ENCODE data around the gene TSPAN9.

The TSPAN9 gene

DNA sequence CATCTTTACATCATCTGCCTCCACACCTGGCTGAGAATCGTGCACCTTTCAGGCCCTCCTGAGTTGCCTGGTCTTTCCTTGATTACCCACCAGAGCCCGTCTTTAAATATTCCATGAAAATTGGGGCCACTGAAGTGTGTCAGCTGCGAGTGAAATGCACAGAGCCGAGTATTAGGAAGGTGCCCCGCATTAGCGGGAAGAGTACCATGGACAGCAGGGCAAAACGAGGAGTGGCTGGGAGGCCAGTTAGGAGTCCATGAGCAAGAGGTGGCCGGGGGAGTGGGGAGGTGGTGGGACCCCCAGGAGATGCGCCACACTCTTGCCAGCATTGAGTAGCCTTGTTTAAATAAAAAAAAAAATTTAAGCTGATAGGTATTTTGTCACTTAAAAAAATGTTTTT is 99.6 kb downstream of the TSPAN9 start:
- Histone ChIP-seq H3K27ac (ENCODE audit: low read depth, low read length) (no peak overlapping the region), H3K9ac (ENCODE audit: low read length) (no peak overlapping the region), H3K4me1 (ENCODE audit: control insufficient read depth, insufficient read depth, low read length) (no peaks in the 10 kb centered on the region), H3K36me3 (ENCODE audit: control insufficient read depth, insufficient read depth, low read length) (no peaks in the 10 kb centered on the region), H3K4me3 (ENCODE audit: low read length) (no peak overlapping the region), H3K27me3 (ENCODE audit: control insufficient read depth, insufficient read depth, low read length) (no peaks in the 10 kb centered on the region)

GRCh38 chr12:3177778-3178425 is 100.7 kb downstream of the TSPAN9 start:
- Histone ChIP-seq H3K4me1 (ENCODE audit: control insufficient read depth, insufficient read depth, low read length) (no peaks in the 10 kb centered on the region), H3K27ac (ENCODE audit: low read depth, low read length) (no peak overlapping the region), H3K36me3 (ENCODE audit: control insufficient read depth, insufficient read depth, low read length) (no peaks in the 10 kb centered on the region), H3K9ac (ENCODE audit: low read length) (no peak overlapping the region), H3K27me3 (ENCODE audit: control insufficient read depth, insufficient read depth, low read length) (no peaks in the 10 kb centered on the region), H3K4me3 (ENCODE audit: low read length) (no peak overlapping the region)

GRCh38 chr12:3178671-3179313 is 101.6 kb downstream of the TSPAN9 start:
- Histone ChIP-seq H3K27me3 (ENCODE audit: control insufficient read depth, insufficient read depth, low read length) (no peaks in the 10 kb centered on the region), H3K4me1 (ENCODE audit: control insufficient read depth, insufficient read depth, low read length) (no peaks in the 10 kb centered on the region), H3K27ac (ENCODE audit: low read depth, low read length) (no peak overlapping the region), H3K9ac (ENCODE audit: low read length) (no peak overlapping the region), H3K36me3 (ENCODE audit: control insufficient read depth, insufficient read depth, low read length) (no peaks in the 10 kb centered on the region), H3K4me3 (ENCODE audit: low read length) (no peak overlapping the region)

- H3K4me3 ChIP-seq (ENCODE audit: low read length) = no peak overlapping the region
- no peaks in the 10 kb centered on the region for H3K36me3 ChIP-seq (ENCODE audit: control insufficient read depth, insufficient read depth, low read length)
- no peak overlapping the region for H3K9ac ChIP-seq (ENCODE audit: low read length)
- H3K27me3 ChIP-seq (ENCODE audit: control insufficient read depth, insufficient read depth, low read length) = no peaks in the 10 kb centered on the region
- no peak overlapping the region for H3K27ac ChIP-seq (ENCODE audit: low read depth, low read length)
- H3K4me1 ChIP-seq (ENCODE audit: control insufficient read depth, insufficient read depth, low read length) = no peaks in the 10 kb centered on the region
These were observed 102.6 kb downstream of the TSPAN9 start for GRCh38 chr12:3179731-3180130.

GRCh38 chr12:3182426-3182825 is 105.2 kb downstream of the TSPAN9 start:
- H3K9ac ChIP-seq (ENCODE audit: low read length) = no peak overlapping the region
- no peaks in the 10 kb centered on the region for H3K4me1 ChIP-seq (ENCODE audit: control insufficient read depth, insufficient read depth, low read length)
- no peaks in the 10 kb centered on the region for H3K27me3 ChIP-seq (ENCODE audit: control insufficient read depth, insufficient read depth, low read length)
- no peak overlapping the region for H3K4me3 ChIP-seq (ENCODE audit: low read length)
- H3K27ac ChIP-seq (ENCODE audit: low read depth, low read length) = no peak overlapping the region
- H3K36me3 ChIP-seq (ENCODE audit: control insufficient read depth, insufficient read depth, low read length) = no peaks in the 10 kb centered on the region

GRCh38 chr12:3184485-3184884 is 107.3 kb downstream of the TSPAN9 start:
- H3K4me3 ChIP-seq (ENCODE audit: low read length) = no peak overlapping the region
- H3K27me3 ChIP-seq (ENCODE audit: control insufficient read depth, insufficient read depth, low read length) = no peaks in the 10 kb centered on the region
- H3K27ac ChIP-seq (ENCODE audit: low read depth, low read length) = no peak overlapping the region
- no peaks in the 10 kb centered on the region for H3K36me3 ChIP-seq (ENCODE audit: control insufficient read depth, insufficient read depth, low read length)
- no peak overlapping the region for H3K9ac ChIP-seq (ENCODE audit: low read length)
- no peaks in the 10 kb centered on the region for H3K4me1 ChIP-seq (ENCODE audit: control insufficient read depth, insufficient read depth, low read length)

DNA sequence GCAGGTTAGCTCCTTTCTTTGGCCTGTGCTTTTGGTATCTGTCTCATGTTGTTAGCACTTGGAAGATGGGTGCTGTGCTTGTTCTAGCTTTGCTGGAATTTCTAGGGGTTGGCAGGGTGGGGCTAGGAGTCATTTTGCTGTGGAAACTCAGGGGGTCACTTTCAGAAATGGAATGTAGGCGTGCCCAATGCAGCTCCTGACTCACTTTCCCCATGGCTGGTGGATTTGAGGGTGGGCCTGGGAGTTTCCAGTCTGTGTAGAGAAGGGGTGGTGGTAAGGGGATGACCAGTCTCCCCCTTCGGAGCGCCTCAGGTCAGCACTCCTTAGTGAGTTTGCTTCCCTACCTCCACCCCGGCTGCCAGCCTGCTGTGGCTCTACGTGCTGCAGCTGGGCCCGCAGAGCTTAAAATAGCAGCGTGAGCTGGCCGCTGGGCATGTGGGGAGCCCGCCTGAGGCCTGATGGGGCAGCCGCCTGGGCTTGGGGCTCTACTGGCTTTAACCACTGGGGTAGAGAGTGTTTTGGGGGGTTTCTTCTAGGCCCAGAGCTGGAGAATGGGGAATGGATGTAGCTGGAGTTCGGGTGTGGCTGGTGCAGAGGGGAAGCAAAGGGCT is 108.2 kb downstream of the TSPAN9 start:
- Histone ChIP-seq H3K4me3 (ENCODE audit: low read length) (no peak overlapping the region), H3K27ac (ENCODE audit: low read depth, low read length) (no peak overlapping the region), H3K36me3 (ENCODE audit: control insufficient read depth, insufficient read depth, low read length) (no peaks in the 10 kb centered on the region), H3K9ac (ENCODE audit: low read length) (no peak overlapping the region), H3K4me1 (ENCODE audit: control insufficient read depth, insufficient read depth, low read length) (no peaks in the 10 kb centered on the region), H3K27me3 (ENCODE audit: control insufficient read depth, insufficient read depth, low read length) (no peaks in the 10 kb centered on the region)

DNA sequence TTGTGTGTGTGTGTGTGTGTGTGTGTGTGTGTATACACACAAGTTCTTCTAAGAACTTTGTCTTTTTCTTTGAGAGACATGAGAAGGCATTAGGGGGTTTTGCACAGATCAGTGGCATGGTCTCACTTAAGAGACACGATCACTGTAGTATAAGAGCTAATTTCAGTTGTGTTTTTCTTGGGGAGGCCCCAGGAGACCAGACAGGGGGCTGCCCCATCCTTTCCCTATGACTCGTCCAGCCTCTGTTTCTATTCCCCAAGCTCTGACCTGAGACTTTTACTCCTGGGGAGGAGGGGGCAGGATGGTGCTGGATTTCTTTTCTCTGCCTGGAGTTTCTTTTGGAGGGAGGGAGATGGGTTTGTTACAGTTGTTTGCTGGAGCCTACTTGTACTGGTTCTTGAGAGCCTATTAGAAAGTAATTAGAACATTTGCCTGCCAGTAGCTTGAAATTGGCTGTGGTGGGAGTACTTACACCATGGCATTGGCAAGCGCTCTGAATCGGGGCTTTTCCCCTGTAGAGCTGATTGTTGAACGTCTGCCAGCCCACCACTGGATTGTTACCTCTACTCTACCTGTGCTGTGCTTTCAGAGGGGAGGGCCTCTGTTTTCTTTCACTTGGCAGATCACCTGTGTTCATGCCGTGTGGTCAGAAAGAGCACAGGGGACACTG is 109.5 kb downstream of the TSPAN9 start:
- no peaks in the 10 kb centered on the region for H3K27me3 ChIP-seq (ENCODE audit: control insufficient read depth, insufficient read depth, low read length)
- no peaks in the 10 kb centered on the region for H3K36me3 ChIP-seq (ENCODE audit: control insufficient read depth, insufficient read depth, low read length)
- H3K9ac ChIP-seq (ENCODE audit: low read length) = no peak overlapping the region
- no peaks in the 10 kb centered on the region for H3K4me1 ChIP-seq (ENCODE audit: control insufficient read depth, insufficient read depth, low read length)
- no peak overlapping the region for H3K27ac ChIP-seq (ENCODE audit: low read depth, low read length)
- H3K4me3 ChIP-seq (ENCODE audit: low read length) = no peak overlapping the region

- Histone ChIP-seq H3K27me3 (ENCODE audit: control insufficient read depth, insufficient read depth, low read length) (no peaks in the 10 kb centered on the region), H3K4me1 (ENCODE audit: control insufficient read depth, insufficient read depth, low read length) (no peaks in the 10 kb centered on the region), H3K36me3 (ENCODE audit: control insufficient read depth, insufficient read depth, low read length) (no peaks in the 10 kb centered on the region), H3K9ac (ENCODE audit: low read length) (no peak overlapping the region), H3K27ac (ENCODE audit: low read depth, low read length) (no peak overlapping the region), H3K4me3 (ENCODE audit: low read length) (no peak overlapping the region)
These were observed 110.9 kb downstream of the TSPAN9 start for GRCh38 chr12:3187846-3188770.

- H3K4me3 ChIP-seq (ENCODE audit: low read length) = no peak overlapping the region
- no peaks in the 10 kb centered on the region for H3K36me3 ChIP-seq (ENCODE audit: control insufficient read depth, insufficient read depth, low read length)
- no peak overlapping the region for H3K27ac ChIP-seq (ENCODE audit: low read depth, low read length)
- no peaks in the 10 kb centered on the region for H3K27me3 ChIP-seq (ENCODE audit: control insufficient read depth, insufficient read depth, low read length)
- H3K4me1 ChIP-seq (ENCODE audit: control insufficient read depth, insufficient read depth, low read length) = no peaks in the 10 kb centered on the region
- H3K9ac ChIP-seq (ENCODE audit: low read length) = no peak overlapping the region
These were observed 112.1 kb downstream of the TSPAN9 start for GRCh38 chr12:3189282-3189681.

- Histone ChIP-seq H3K27ac (ENCODE audit: low read depth, low read length) (no peak overlapping the region), H3K36me3 (ENCODE audit: control insufficient read depth, insufficient read depth, low read length) (no peaks in the 10 kb centered on the region), H3K9ac (ENCODE audit: low read length) (no peak overlapping the region)
These were observed 112.9 kb downstream of the TSPAN9 start for GRCh38 chr12:3190101-3190500.

GRCh38 chr12:3191450-3191849 is 114.3 kb downstream of the TSPAN9 start:
- no peak overlapping the region for H3K9ac ChIP-seq (ENCODE audit: low read length)
- H3K4me3 ChIP-seq (ENCODE audit: low read length) = no peak overlapping the region
- no peaks in the 10 kb centered on the region for H3K4me1 ChIP-seq (ENCODE audit: control insufficient read depth, insufficient read depth, low read length)
- no peaks in the 10 kb centered on the region for H3K27me3 ChIP-seq (ENCODE audit: control insufficient read depth, insufficient read depth, low read length)
- no peak overlapping the region for H3K27ac ChIP-seq (ENCODE audit: low read depth, low read length)
- no peaks in the 10 kb centered on the region for H3K36me3 ChIP-seq (ENCODE audit: control insufficient read depth, insufficient read depth, low read length)

More at GRCh38 chr12:3190101-3190500, 112.9 kb downstream of the TSPAN9 start:
- Histone ChIP-seq H3K4me3 (ENCODE audit: low read length) (no peak overlapping the region), H3K27me3 (ENCODE audit: control insufficient read depth, insufficient read depth, low read length) (no peaks in the 10 kb centered on the region), H3K4me1 (ENCODE audit: control insufficient read depth, insufficient read depth, low read length) (no peaks in the 10 kb centered on the region)
